Left hindlimb (tissue), 1 donor: ENCODE data around the gene OR5AR1.
"Not testable (repeated sequence)": the region's sequence is repeated elsewhere in the genome, so short reads cannot be mapped to it uniquely, and the experiment has no call there.

Source experiments
- DNase-seq: peaks from one replicate; pipeline ENCODE4 v3.0.0-alpha.2; 2018

Gene OR5AR1

GRCh38 chr11:56663386-56663785 is at the start of gene OR5AR1:
OR5AR1 (plus strand) TSS chr11:56663686; CDS start chr11:56663686, 0 bp downstream.
- no peak for DNase-seq

- no peak for DNase-seq
Measured at GRCh38 chr11:56624661-56625110, 38.8 kb upstream of the OR5AR1 start.

- DNase-seq = no peak
Measured at GRCh38 chr11:56625946-56626345, 37.5 kb upstream of the OR5AR1 start.

GRCh38 chr11:56632329-56632728 is 31.2 kb upstream of the OR5AR1 start:
- no peak for DNase-seq

- no peak for DNase-seq
Measured at GRCh38 chr11:56636861-56637260, 26.6 kb upstream of the OR5AR1 start.

GRCh38 chr11:56637500-56637899 is 26.0 kb upstream of the OR5AR1 start:
- no peak for DNase-seq

- DNase-seq = no peak
Measured at GRCh38 chr11:56642339-56642738, 21.1 kb upstream of the OR5AR1 start, which contains the start of gene OR5AP2. OR5AP2 (minus strand) TSS chr11:56642439; CDS start chr11:56642439, 0 bp downstream.

- DNase-seq = no peak
Measured at GRCh38 chr11:56659755-56660154, 3.7 kb upstream of the OR5AR1 start.

GRCh38 chr11:56670984-56671383 is 7.5 kb downstream of the OR5AR1 start:
- no peak for DNase-seq

- DNase-seq = no peak
Measured at GRCh38 chr11:56688554-56689100, 25.1 kb downstream of the OR5AR1 start.

- DNase-seq = not testable (repeated sequence)
Measured at GRCh38 chr11:56691179-56691578, 27.7 kb downstream of the OR5AR1 start.

GRCh38 chr11:56693428-56693827 is 29.9 kb downstream of the OR5AR1 start:
- DNase-seq = no peak

GRCh38 chr11:56698795-56699194 is 35.3 kb downstream of the OR5AR1 start, which contains the start of gene OR9G1:
OR9G1 (plus strand) TSS chr11:56699095; CDS start chr11:56700388, 1,293 bp downstream.
- no peak for DNase-seq

GRCh38 chr11:56700242-56700913 is 36.9 kb downstream of the OR5AR1 start:
- no peak for DNase-seq

- no peak for DNase-seq
Measured at GRCh38 chr11:56700914-56701485, 37.5 kb downstream of the OR5AR1 start.

GRCh38 chr11:56705784-56706396 is 42.4 kb downstream of the OR5AR1 start:
- no peak for DNase-seq

GRCh38 chr11:56706486-56706885 is 43.0 kb downstream of the OR5AR1 start:
- no peak for DNase-seq

GRCh38 chr11:56714206-56714605 is 50.7 kb downstream of the OR5AR1 start:
- no peak for DNase-seq
